Measurements from ENCODE around the gene CUX1. TPM values are rescaled to one million over a fixed set of nuclear protein-coding genes. Genes with fewer than 3 reads are reported as not detected.

CUX1 gene
- total RNA-seq, 2 experiments from 2014 or later, result 35.6 to 38.0 TPM

DNA sequence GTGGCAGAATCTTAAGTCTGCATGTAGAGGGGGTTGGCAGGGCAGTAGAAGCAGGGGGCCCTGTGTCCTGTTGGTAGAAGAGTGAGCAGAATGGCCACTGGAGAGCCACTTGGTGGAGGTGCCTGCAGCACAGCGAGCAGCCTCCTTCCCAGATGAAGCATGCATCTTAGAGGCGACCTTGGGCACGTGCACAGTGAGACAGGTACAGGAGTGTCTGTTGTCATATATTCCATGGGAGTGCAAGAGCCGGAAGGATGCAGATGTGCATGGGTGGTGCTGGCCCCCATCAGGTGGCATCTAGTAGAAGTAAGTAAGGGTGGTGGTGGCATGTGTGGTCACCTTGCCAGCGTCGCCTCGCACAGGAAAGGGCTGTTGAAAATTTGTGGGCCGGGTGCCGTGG, 53.9 kb downstream of the CUX1 start:
- no peak overlapping the region for H3K27ac Mint-ChIP-seq

DNA sequence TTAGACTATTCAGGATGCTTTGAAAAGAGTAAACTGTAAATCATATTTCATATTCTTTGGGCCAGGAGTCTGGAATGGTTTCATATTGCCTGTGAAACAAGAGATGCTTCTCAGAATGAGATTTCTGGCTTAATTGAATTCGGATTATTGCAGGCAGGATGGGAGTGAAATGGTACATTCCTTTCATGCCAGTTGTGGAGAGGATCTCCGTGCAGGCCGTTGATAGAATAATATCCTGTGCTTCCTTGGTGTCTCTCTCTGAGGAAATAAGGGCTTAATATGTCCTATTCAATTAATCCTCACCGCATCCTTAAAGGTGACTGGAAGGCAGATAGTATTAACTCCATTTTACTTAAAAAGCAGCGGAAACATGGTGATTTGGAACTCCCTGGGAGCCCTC, 56.6 kb downstream of the CUX1 start:
- ATAC-seq (ENCODE audit: poor library complexity) (no peak), DNase-seq (no peak)
- H3K36me3 ChIP-seq (ENCODE audit: insufficient read depth, low read length), result no peaks in the 10 kb centered on the region
- H3K27ac Mint-ChIP-seq, result no peak overlapping the region
- H3K4me1 Mint-ChIP-seq (ENCODE audit: low read depth), result peaks cover 10% of the 10 kb centered on the region
- POLR2A ChIA-PET, result no interaction called here
- no peaks in the 10 kb centered on the region for H3K9me3 Mint-ChIP-seq
- intact Hi-C loops (cut with DNase I, micrococcal nuclease), result no loop called here
- no peaks in the 10 kb centered on the region for H3K27me3 Mint-ChIP-seq
- no peak overlapping the region for H3K27ac ChIP-seq (ENCODE audit: low read depth in 1 of 2, low read length in 2 of 2)
- H3K9me3 ChIP-seq (ENCODE audit: control insufficient read depth in 1 of 2, insufficient read depth in 1 of 2, low read length in 2 of 2), result no peaks in the 10 kb centered on the region
- H3K36me3 Mint-ChIP-seq (ENCODE audit: low read depth), result no peaks in the 10 kb centered on the region
- TF ChIP-seq, protein P1, sequence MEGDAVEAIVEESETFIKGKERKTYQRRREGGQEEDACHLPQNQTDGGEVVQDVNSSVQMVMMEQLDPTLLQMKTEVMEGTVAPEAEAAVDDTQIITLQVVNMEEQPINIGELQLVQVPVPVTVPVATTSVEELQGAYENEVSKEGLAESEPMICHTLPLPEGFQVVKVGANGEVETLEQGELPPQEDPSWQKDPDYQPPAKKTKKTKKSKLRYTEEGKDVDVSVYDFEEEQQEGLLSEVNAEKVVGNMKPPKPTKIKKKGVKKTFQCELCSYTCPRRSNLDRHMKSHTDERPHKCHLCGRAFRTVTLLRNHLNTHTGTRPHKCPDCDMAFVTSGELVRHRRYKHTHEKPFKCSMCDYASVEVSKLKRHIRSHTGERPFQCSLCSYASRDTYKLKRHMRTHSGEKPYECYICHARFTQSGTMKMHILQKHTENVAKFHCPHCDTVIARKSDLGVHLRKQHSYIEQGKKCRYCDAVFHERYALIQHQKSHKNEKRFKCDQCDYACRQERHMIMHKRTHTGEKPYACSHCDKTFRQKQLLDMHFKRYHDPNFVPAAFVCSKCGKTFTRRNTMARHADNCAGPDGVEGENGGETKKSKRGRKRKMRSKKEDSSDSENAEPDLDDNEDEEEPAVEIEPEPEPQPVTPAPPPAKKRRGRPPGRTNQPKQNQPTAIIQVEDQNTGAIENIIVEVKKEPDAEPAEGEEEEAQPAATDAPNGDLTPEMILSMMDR (IDR thresholded peaks at IDR 0.05), result no peak
- CTCF ChIA-PET, result no interaction called here
- peaks cover 2% of the 10 kb centered on the region for H3K4me1 ChIP-seq (ENCODE audit: insufficient read depth, low read length)
- H3K4me3 Mint-ChIP-seq, result no peak overlapping the region
- H3K4me3 ChIP-seq (ENCODE audit: low read length), result no peak overlapping the region
- H3K27me3 ChIP-seq (ENCODE audit: control insufficient read depth in 1 of 2, insufficient read depth in 2 of 2, low read length in 2 of 2), result no peaks in the 10 kb centered on the region

More for the DNA sequence above, 53.9 kb downstream of the CUX1 start:
- intact Hi-C loops (cut with DNase I, micrococcal nuclease), result no loop called here
- Histone ChIP-seq H3K27ac (ENCODE audit: low read depth in 1 of 2, low read length in 2 of 2) (no peak overlapping the region), H3K4me3 (ENCODE audit: low read length) (no peak overlapping the region), H3K36me3 (ENCODE audit: insufficient read depth, low read length) (no peaks in the 10 kb centered on the region), H3K9me3 (ENCODE audit: control insufficient read depth in 1 of 2, insufficient read depth in 1 of 2, low read length in 2 of 2) (no peaks in the 10 kb centered on the region), H3K27me3 (ENCODE audit: control insufficient read depth in 1 of 2, insufficient read depth in 2 of 2, low read length in 2 of 2) (no peaks in the 10 kb centered on the region), H3K4me1 (ENCODE audit: insufficient read depth, low read length) (peaks cover 3% of the 10 kb centered on the region)
- DNase-seq (no peak), ATAC-seq (ENCODE audit: poor library complexity) (no peak)
- Mint-ChIP-seq H3K9me3 (no peaks in the 10 kb centered on the region), H3K4me1 (ENCODE audit: low read depth) (peaks cover 22% of the 10 kb centered on the region), H3K27me3 (no peaks in the 10 kb centered on the region), H3K4me3 (no peak overlapping the region), H3K36me3 (ENCODE audit: low read depth) (no peaks in the 10 kb centered on the region)
- ChIA-PET POLR2A (no interaction called here), CTCF (no interaction called here)
- TF ChIP-seq, protein P1 (IDR thresholded peaks at IDR 0.05), result no peak

DNA sequence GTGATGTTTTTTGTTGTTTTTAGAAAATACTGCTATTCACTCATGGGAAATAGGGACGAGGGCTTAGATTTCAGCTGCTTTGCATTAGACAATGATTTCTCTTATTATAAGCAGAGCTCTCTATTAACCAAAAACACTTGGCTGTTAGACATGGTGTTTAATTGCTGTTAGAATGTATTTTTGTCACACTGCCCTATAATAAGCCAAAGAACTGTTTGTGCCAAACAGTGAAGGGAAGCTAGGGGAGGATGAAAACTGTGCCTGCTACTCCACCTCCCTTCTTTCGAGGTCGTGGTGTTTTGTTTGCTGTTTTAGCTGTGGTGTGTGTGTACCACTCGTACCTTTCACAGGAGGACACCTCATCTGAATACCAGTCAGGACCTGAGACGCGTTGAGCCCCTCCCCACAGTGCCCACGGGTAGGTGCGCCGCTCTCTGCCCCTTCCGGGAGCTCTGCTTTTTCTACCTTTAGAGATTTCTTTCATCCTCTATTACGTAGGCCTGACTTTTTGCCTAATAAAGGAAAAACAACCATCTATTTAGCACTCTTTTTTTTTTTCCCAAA, 57.9 kb downstream of the CUX1 start:
- ATAC-seq (ENCODE audit: poor library complexity) (no peak), DNase-seq (no peak)
- intact Hi-C loops (cut with DNase I, micrococcal nuclease), result no loop called here
- peaks cover 11% of the 10 kb centered on the region for H3K4me1 ChIP-seq (ENCODE audit: insufficient read depth, low read length)
- no peak overlapping the region for H3K27ac ChIP-seq (ENCODE audit: low read depth in 1 of 2, low read length in 2 of 2)
- H3K9me3 ChIP-seq (ENCODE audit: control insufficient read depth in 1 of 2, insufficient read depth in 1 of 2, low read length in 2 of 2), result no peaks in the 10 kb centered on the region
- Mint-ChIP-seq H3K27ac (no peak overlapping the region), H3K9me3 (no peaks in the 10 kb centered on the region), H3K36me3 (ENCODE audit: low read depth) (no peaks in the 10 kb centered on the region), H3K27me3 (no peaks in the 10 kb centered on the region), H3K4me3 (no peak overlapping the region), H3K4me1 (ENCODE audit: low read depth) (peaks cover 12% of the 10 kb centered on the region)
- ChIA-PET CTCF (no interaction called here), POLR2A (no interaction called here)
- no peaks in the 10 kb centered on the region for H3K36me3 ChIP-seq (ENCODE audit: insufficient read depth, low read length)
- TF ChIP-seq, protein P1 (IDR thresholded peaks at IDR 0.05), result no peak
- H3K4me3 ChIP-seq (ENCODE audit: low read length), result no peak overlapping the region
- no peaks in the 10 kb centered on the region for H3K27me3 ChIP-seq (ENCODE audit: control insufficient read depth in 1 of 2, insufficient read depth in 2 of 2, low read length in 2 of 2)
